ENCODE data around the gene PLXNA4. TPM values are rescaled to one million over a fixed set of nuclear protein-coding genes. Genes with fewer than 3 reads are reported as not detected.

Gene PLXNA4
- total RNA-seq, 4 donors from 2014 or later, result 5.1 to 7.0 (median 5.3) TPM

GRCh38 chr7:132326878-132327589 is 249.2 kb downstream of the PLXNA4 start:
- H3K4me3 ChIP-seq (ENCODE audit: low read depth, poor library complexity, severe bottlenecking), result no peak overlapping the region
- TF ChIP-seq POLR2A (IDR thresholded peaks at IDR 0.05) (no peak), CTCF (IDR thresholded peaks at IDR 0.05) (no peak)
- 94 to 100% methylated on average over 1 of the region's 1 CpG for WGBS, 2 donors
- intact Hi-C loops (cut with DNase I; ENCODE audit: low total_unique reads), result no loop called here
- DNase-seq (ENCODE audit: low spot score in 2 of 2), result no peak

GRCh38 chr7:132322970-132323369 is 253.3 kb downstream of the PLXNA4 start:
- H3K4me3 ChIP-seq (ENCODE audit: low read depth, poor library complexity, severe bottlenecking), result no peak overlapping the region
- WGBS, 2 donors, result 57 to 59% methylated on average over 3 of the region's 3 CpGs
- intact Hi-C loops (cut with DNase I; ENCODE audit: low total_unique reads), result no loop called here

GRCh38 chr7:132321387-132321786 is 254.9 kb downstream of the PLXNA4 start:
- DNase-seq (ENCODE audit: low spot score in 2 of 2), result no peak
- 39 to 50% methylated on average over 6 of the region's 6 CpGs for WGBS, 2 donors
- no peak for TF ChIP-seq POLR2A (IDR thresholded peaks at IDR 0.05)
- no peak for TF ChIP-seq CTCF (IDR thresholded peaks at IDR 0.05)
- intact Hi-C loops (cut with DNase I; ENCODE audit: low total_unique reads), result no loop called here
- no peak overlapping the region for H3K4me3 ChIP-seq (ENCODE audit: low read depth, poor library complexity, severe bottlenecking)

More at GRCh38 chr7:132322970-132323369, 253.3 kb downstream of the PLXNA4 start:
- DNase-seq (ENCODE audit: low spot score in 2 of 2), result no peak
- TF ChIP-seq CTCF (IDR thresholded peaks at IDR 0.05) (no peak), POLR2A (IDR thresholded peaks at IDR 0.05) (no peak)

- WGBS, 2 donors, result 52 to 65% methylated on average over 6 of the region's 6 CpGs
- intact Hi-C loops (cut with DNase I; ENCODE audit: low total_unique reads), result loop anchor here (5.0 kb wide), 1 partner anchor 258 kb away; the partner anchor contains the start of gene PLXNA4
- DNase-seq (ENCODE audit: low spot score in 2 of 2), result no peak
These were observed 256.8 kb downstream of the PLXNA4 start for GRCh38 chr7:132319481-132319880.

GRCh38 chr7:132318352-132319318 is 257.6 kb downstream of the PLXNA4 start:
- DNase-seq (ENCODE audit: low spot score in 2 of 2), result peak; percentile 74 to 97
- no peak overlapping the region for H3K4me3 ChIP-seq (ENCODE audit: low read depth, poor library complexity, severe bottlenecking)
- 7 to 8% methylated on average over 20 of the region's 20 CpGs for WGBS, 2 donors
- TF ChIP-seq CTCF (IDR thresholded peaks at IDR 0.05) (peak in 1 of 3 donors; percentile 61), POLR2A (IDR thresholded peaks at IDR 0.05) (no peak)
- intact Hi-C loops (cut with DNase I; ENCODE audit: low total_unique reads), result loop anchor here (5.0 kb wide), 1 partner anchor 259 kb away; the partner anchor contains the start of gene PLXNA4

More at GRCh38 chr7:132319481-132319880, 256.8 kb downstream of the PLXNA4 start:
- no peak for TF ChIP-seq CTCF (IDR thresholded peaks at IDR 0.05)
- TF ChIP-seq POLR2A (IDR thresholded peaks at IDR 0.05), result no peak
- H3K4me3 ChIP-seq (ENCODE audit: low read depth, poor library complexity, severe bottlenecking), result no peak overlapping the region

Data from lower leg skin (tissue), 4 donors.